PFSK-1 (cell line): ENCODE measurements around the gene CIDEC.

Source experiments
- FOXP2 ChIP-seq: optimal IDR thresholded peaks from 2 replicates; pipeline ENCODE3; 2011; ENCODE audit warnings: borderline replicate concordance, control low read depth, inconsistent platforms; ENCODE audit not compliant: insufficient read depth; ENCODE audit errors: extremely low read length, extremely low read depth
- POLR2AphosphoS5 ChIP-seq: IDR thresholded peaks from 2 replicates; pipeline ENCODE4 v1.6.1; 2012; ENCODE audit warnings: low read depth, mild to moderate bottlenecking, control low read depth, low read length, moderate library complexity
- SIN3A ChIP-seq: IDR thresholded peaks from 2 replicates; pipeline ENCODE4 v1.6.1; 2012; ENCODE audit warnings: mild to moderate bottlenecking, low read length, moderate library complexity, borderline replicate concordance; ENCODE audit not compliant: insufficient read depth
- TAF1 ChIP-seq: IDR thresholded peaks from 2 replicates; pipeline ENCODE4 v1.6.1; 2012; ENCODE audit warnings: low read length, control low read depth, borderline replicate concordance; ENCODE audit not compliant: insufficient read depth
- TF ChIP-seq, protein P1 (sequence below), 2 experiments: IDR thresholded peaks; 2 replicates each; pipeline versions ENCODE4 v1.6.1 to v1.8.0; 2011 to 2012; ENCODE audit warnings: low read depth in 2 of 2, low read length in 2 of 2, control low read depth in 1 of 2, inconsistent platforms in 1 of 2, mild to moderate bottlenecking in 1 of 2, moderate library complexity in 1 of 2; ENCODE audit not compliant: insufficient read depth in 1 of 2

CIDEC gene

DNA sequence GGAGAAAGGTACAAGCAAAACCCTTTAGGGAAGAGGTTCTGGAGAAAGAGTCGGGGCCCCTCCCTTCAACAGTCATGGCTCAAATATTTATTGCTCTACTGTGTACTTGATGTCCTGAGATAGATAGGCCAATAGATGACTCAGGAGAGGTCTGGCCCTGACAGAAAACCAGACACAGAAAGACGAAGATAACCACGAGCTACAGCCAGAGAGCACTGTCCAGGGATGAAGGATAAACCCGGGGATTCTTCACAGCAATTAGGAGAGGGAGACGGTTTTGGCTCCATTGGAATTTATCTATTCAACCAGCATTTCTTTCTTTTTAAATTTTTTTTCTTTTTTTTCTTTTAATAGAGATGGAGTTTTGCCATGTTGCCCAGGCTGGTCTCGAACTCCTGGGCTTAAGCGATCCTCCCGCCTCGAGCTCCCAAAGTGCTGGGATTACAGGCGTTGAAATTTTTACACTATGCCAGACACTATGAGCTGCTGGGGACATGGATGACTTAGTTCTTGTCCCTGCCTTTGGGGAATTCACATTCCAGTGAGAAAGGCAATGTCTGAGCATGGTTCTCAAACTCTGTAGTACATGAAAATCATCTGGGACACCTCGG lies 4.6 kb upstream of the CIDEC start:
- no peak for TF ChIP-seq FOXP2
- TF ChIP-seq, protein P1, sequence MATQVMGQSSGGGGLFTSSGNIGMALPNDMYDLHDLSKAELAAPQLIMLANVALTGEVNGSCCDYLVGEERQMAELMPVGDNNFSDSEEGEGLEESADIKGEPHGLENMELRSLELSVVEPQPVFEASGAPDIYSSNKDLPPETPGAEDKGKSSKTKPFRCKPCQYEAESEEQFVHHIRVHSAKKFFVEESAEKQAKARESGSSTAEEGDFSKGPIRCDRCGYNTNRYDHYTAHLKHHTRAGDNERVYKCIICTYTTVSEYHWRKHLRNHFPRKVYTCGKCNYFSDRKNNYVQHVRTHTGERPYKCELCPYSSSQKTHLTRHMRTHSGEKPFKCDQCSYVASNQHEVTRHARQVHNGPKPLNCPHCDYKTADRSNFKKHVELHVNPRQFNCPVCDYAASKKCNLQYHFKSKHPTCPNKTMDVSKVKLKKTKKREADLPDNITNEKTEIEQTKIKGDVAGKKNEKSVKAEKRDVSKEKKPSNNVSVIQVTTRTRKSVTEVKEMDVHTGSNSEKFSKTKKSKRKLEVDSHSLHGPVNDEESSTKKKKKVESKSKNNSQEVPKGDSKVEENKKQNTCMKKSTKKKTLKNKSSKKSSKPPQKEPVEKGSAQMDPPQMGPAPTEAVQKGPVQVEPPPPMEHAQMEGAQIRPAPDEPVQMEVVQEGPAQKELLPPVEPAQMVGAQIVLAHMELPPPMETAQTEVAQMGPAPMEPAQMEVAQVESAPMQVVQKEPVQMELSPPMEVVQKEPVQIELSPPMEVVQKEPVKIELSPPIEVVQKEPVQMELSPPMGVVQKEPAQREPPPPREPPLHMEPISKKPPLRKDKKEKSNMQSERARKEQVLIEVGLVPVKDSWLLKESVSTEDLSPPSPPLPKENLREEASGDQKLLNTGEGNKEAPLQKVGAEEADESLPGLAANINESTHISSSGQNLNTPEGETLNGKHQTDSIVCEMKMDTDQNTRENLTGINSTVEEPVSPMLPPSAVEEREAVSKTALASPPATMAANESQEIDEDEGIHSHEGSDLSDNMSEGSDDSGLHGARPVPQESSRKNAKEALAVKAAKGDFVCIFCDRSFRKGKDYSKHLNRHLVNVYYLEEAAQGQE (IDR thresholded peaks at IDR 0.05; ENCODE audit: insufficient read depth in 1 of 2, low read depth in 2 of 2, low read length in 2 of 2): no peak
- no peak for TF ChIP-seq TAF1
- TF ChIP-seq POLR2AphosphoS5: no peak
- no peak for TF ChIP-seq SIN3A

DNA sequence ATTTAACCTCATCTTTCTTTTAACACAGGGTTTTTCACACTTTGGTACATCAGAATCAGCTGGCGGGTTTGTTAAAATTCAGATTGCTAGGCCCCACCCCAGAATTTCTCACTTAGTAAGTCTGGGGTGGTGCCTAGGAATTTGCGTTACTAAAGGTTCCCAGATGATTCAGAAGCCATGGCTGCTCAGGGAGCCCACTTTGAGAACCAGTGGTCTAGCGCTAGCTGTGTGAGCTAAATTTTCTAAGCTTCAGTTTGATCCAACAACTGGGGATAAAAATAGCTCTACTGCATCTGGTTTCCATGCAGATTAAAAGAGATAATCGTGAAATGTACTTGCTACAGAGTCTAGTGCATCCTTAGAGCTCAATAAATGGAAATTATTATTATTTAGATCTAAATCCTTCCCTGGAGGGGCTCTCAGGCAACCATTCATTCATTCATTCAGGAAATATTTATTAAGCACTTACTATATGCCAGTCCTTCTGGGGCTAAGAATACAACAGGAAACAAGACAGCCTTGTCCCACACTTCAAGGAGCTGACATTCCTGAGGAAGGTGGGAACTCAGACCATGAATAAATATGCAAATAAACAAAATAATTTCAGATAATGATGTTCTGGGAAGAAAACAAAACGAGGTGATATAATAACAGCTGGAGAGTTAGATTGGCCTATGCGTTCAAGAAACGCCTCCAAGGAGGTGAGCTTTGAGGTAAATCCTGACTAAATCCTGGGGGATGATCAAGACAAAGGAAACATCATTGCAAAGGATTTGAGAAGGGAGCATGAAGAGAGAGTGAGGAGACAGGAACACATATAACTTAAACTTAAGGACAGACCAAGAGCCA lies 3.9 kb upstream of the CIDEC start:
- TF ChIP-seq, protein P1 (IDR thresholded peaks at IDR 0.05; ENCODE audit: insufficient read depth in 1 of 2, low read depth in 2 of 2, low read length in 2 of 2): no peak
- TF ChIP-seq POLR2AphosphoS5 (no peak), TAF1 (no peak), SIN3A (no peak), FOXP2 (no peak)

GRCh38 chr3:9881441-9881840 lies 1.4 kb upstream of the CIDEC start:
- no peak for TF ChIP-seq SIN3A

GRCh38 chr3:9878700-9879099 lies 1.4 kb downstream of the CIDEC start:
- TF ChIP-seq, protein P1 (IDR thresholded peaks at IDR 0.05; ENCODE audit: insufficient read depth in 1 of 2, low read depth in 2 of 2, low read length in 2 of 2): no peak
- TF ChIP-seq SIN3A: no peak
- TF ChIP-seq TAF1: no peak
- TF ChIP-seq FOXP2: no peak
- no peak for TF ChIP-seq POLR2AphosphoS5

- no peak for TF ChIP-seq POLR2AphosphoS5
- no peak for TF ChIP-seq FOXP2
- TF ChIP-seq TAF1: no peak
- TF ChIP-seq SIN3A: no peak
- TF ChIP-seq, protein P1 (IDR thresholded peaks at IDR 0.05; ENCODE audit: insufficient read depth in 1 of 2, low read depth in 2 of 2, low read length in 2 of 2): no peak
Measured at GRCh38 chr3:9876991-9877390, 3.1 kb downstream of the CIDEC start.
